Fibroblast of lung (primary cell): Measurements from ENCODE around the gene KRTAP5-3.
"Not testable (repeated sequence)": the region's sequence is repeated elsewhere in the genome, so short reads cannot be mapped to it uniquely, and the experiment has no call there.

Experiments used
- CTCF ChIP-seq, 2 donors: IDR thresholded peaks in 1 of 2; conservative IDR thresholded peaks in 1 of 2; 1 replicate in 1 of 2; 2 replicates in 1 of 2; pipeline ENCODE4 v1.5.1; 2011 to 2012; ENCODE audit warnings: low read length in 2 of 2, control low read depth in 1 of 2, inconsistent platforms in 1 of 2, low read depth in 1 of 2, mild to moderate bottlenecking in 1 of 2
- EZH2 ChIP-seq: IDR thresholded peaks from 2 replicates; pipeline ENCODE4 v1.5.1; 2012; ENCODE audit warnings: low read length, control low read depth, mild to moderate bottlenecking; ENCODE audit errors: missing control alignments

GRCh38 chr11:1584661-1585370 is 23.4 kb downstream of the KRTAP5-3 start, which contains the start of gene KRTAP5-1:
- TF ChIP-seq CTCF (conservative IDR thresholded peaks at IDR 0.05 in 1 of 2, IDR thresholded peaks at IDR 0.05 in 1 of 2; ENCODE audit: low read depth in 1 of 2, low read length in 2 of 2); EZH2: not testable (repeated sequence)
